Smooth muscle cell (in vitro differentiated cells): ENCODE results near the gene PACRG. TPM values are rescaled to one million over a fixed set of nuclear protein-coding genes. Genes with fewer than 3 reads are reported as not detected.

Experiments
- DNase-seq: peaks from one replicate; lab custom pipeline; 2025; ENCODE audit not compliant: unreplicated experiment; lab: John Stamatoyannopoulos, UW
- H2AFZ ChIP-seq: fragments of 200-600 bp; sonication (generic); 2 replicates; pipeline ENCODE4 v1.6.0; 2016; ENCODE audit warnings: antibody characterized with exemption, low read depth, mild to moderate bottlenecking
- H3F3A ChIP-seq: fragments of 200-600 bp; sonication (generic); 2 replicates; pipeline ENCODE4 v1.6.0; 2017; ENCODE audit warnings: antibody characterized with exemption, low read depth
- H3K27ac ChIP-seq: fragments of 200-600 bp; sonication (generic); 2 replicates; pipeline ENCODE4 v1.5.1; 2016; ENCODE audit warnings: low read depth, mild to moderate bottlenecking
- H3K27me3 ChIP-seq: fragments of 200-600 bp; sonication (generic); 2 replicates; pipeline ENCODE4 v1.6.1; 2016; ENCODE audit warnings: low read depth, mild to moderate bottlenecking
- H3K36me3 ChIP-seq: fragments of 200-600 bp; sonication (generic); 2 replicates; pipeline ENCODE4 v1.5.1; 2016; ENCODE audit warnings: low read depth
- H3K4me1 ChIP-seq: fragments of 200-600 bp; sonication (generic); 2 replicates; pipeline ENCODE4 v1.5.1; 2016; ENCODE audit warnings: low read depth
- H3K4me2 ChIP-seq: fragments of 200-600 bp; sonication (generic); 2 replicates; pipeline ENCODE4 v1.6.0; 2016; ENCODE audit warnings: mild to moderate bottlenecking
- H3K4me3 ChIP-seq: fragments of 200-600 bp; sonication (generic); 2 replicates; pipeline ENCODE4 v1.5.1; 2016; ENCODE audit warnings: mild to moderate bottlenecking
- H3K79me2 ChIP-seq: fragments of 200-600 bp; sonication (generic); 2 replicates; pipeline ENCODE4 v1.6.0; 2016; ENCODE audit warnings: low read depth, mild to moderate bottlenecking
- H3K9ac ChIP-seq: fragments of 200-600 bp; sonication (generic); 2 replicates; pipeline ENCODE4 v1.6.0; 2016; ENCODE audit warnings: low read depth
- H3K9me3 ChIP-seq: fragments of 200-600 bp; sonication (generic); replicated peaks from 2 replicates; pipeline ENCODE4 v1.5.1; 2016; ENCODE audit warnings: low read depth
- H4K20me1 ChIP-seq: fragments of 200-600 bp; sonication (generic); 2 replicates; pipeline ENCODE4 v1.6.0; 2016; ENCODE audit warnings: low read depth
- CTCF ChIP-seq: fragments of 200-600 bp; sonication (generic); IDR thresholded peaks from 2 replicates; pipeline ENCODE4 v1.5.1; 2017; ENCODE audit warnings: borderline replicate concordance, mild to moderate bottlenecking, antibody characterized with exemption; ENCODE audit not compliant: insufficient read depth, poor library complexity, severe bottlenecking
- WGBS: methylation state at CpG from one replicate; pipeline ENCODE4 v1.1.7; 2016; ENCODE audit warnings: low lambda C conversion rate; 5-methylcytosine and 5-hydroxymethylcytosine counted together
- polyA plus RNA-seq: library from polyadenylated mRNA; unstranded; fragments of >200 nt; fragmentation: Nextera tagmentation; extraction: Ambion mirVana; gene quantifications from 2 replicates; pipeline ENCODE4 v1.2.1, GENCODE V29; 2016
- total RNA-seq: library from RNA; depleted of rRNA; stranded (reverse); fragments of >200 nt; gene quantifications from 2 replicates; pipeline ENCODE4 v1.2.3, GENCODE V29; 2014

The PACRG gene
- total and polyA plus RNA-seq, 2 experiments from 2014 or later = not detected

- Histone ChIP-seq H3K4me3 (no peak overlapping the region), H3K27ac (no peak overlapping the region), H3K4me1 (peaks cover 12% of the 10 kb centered on the region), H4K20me1 (no peaks in the 10 kb centered on the region), H3K9me3 (no peaks in the 10 kb centered on the region), H3K79me2 (no peaks in the 10 kb centered on the region), H3K36me3 (no peaks in the 10 kb centered on the region), H3K9ac (no peak overlapping the region), H3K27me3 (no peaks in the 10 kb centered on the region), H2AFZ (no peak overlapping the region), H3K4me2 (no peak overlapping the region), H3F3A (no peaks in the 10 kb centered on the region)
- WGBS = 97% methylated on average over 1 of the region's 1 CpG
- TF ChIP-seq CTCF = no peak
- DNase-seq = no peak
Observed at GRCh38 chr6:162701551-162701950, 26.2 kb upstream of the PACRG start.

DNA sequence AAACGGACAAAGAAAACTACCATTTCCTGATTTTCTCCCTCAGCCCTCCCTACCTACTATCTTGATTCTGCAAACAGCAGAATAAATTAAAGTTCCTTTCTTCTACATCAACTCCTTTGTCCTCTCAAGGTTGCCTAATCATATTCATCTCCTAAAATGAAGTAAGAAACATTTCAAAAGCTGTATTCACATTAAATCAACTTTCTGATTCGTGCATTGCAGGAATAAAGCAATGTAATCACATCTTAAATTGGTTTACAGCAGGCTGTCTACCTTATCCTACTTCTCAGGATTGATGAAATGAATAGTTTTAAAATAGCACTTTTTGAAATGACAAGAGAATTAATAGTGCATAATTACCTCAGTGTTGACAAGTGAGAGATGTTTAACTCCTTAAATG is 25.3 kb upstream of the PACRG start:
- Histone ChIP-seq H3K4me3 (no peak overlapping the region), H3K9me3 (no peaks in the 10 kb centered on the region), H3K4me1 (peaks cover 13% of the 10 kb centered on the region), H3K27ac (no peak overlapping the region), H2AFZ (no peak overlapping the region), H3F3A (no peaks in the 10 kb centered on the region), H4K20me1 (no peaks in the 10 kb centered on the region), H3K9ac (no peak overlapping the region), H3K36me3 (no peaks in the 10 kb centered on the region), H3K79me2 (no peaks in the 10 kb centered on the region), H3K4me2 (no peak overlapping the region), H3K27me3 (no peaks in the 10 kb centered on the region)
- 88% methylated on average over 2 of the region's 2 CpGs for WGBS
- TF ChIP-seq CTCF = no peak
- DNase-seq = no peak

GRCh38 chr6:162704001-162704400 is 23.8 kb upstream of the PACRG start:
- no peak overlapping the region for H2AFZ ChIP-seq
- no peaks in the 10 kb centered on the region for H3K79me2 ChIP-seq
- DNase-seq = no peak
- no peak overlapping the region for H3K4me3 ChIP-seq
- H4K20me1 ChIP-seq = no peaks in the 10 kb centered on the region
- H3K4me2 ChIP-seq = no peak overlapping the region
- no peaks in the 10 kb centered on the region for H3K36me3 ChIP-seq
- no peaks in the 10 kb centered on the region for H3K27me3 ChIP-seq
- no peaks in the 10 kb centered on the region for H3K9me3 ChIP-seq
- 91% methylated on average over 4 of the region's 4 CpGs for WGBS
- H3K27ac ChIP-seq = no peak overlapping the region
- TF ChIP-seq CTCF = no peak
- H3F3A ChIP-seq = no peaks in the 10 kb centered on the region
- no peak overlapping the region for H3K9ac ChIP-seq
- peaks cover 13% of the 10 kb centered on the region for H3K4me1 ChIP-seq

- no peaks in the 10 kb centered on the region for H3K36me3 ChIP-seq
- H3K79me2 ChIP-seq = no peaks in the 10 kb centered on the region
- H3K27me3 ChIP-seq = no peaks in the 10 kb centered on the region
- TF ChIP-seq CTCF = no peak
- no peak for DNase-seq
- H3K9ac ChIP-seq = no peak overlapping the region
- H2AFZ ChIP-seq = no peak overlapping the region
- WGBS = 89% methylated on average over 4 of the region's 4 CpGs
- no peak overlapping the region for H3K27ac ChIP-seq
- H3K9me3 ChIP-seq = no peaks in the 10 kb centered on the region
- H3K4me1 ChIP-seq = peaks cover 13% of the 10 kb centered on the region
- H3K4me2 ChIP-seq = no peak overlapping the region
- no peak overlapping the region for H3K4me3 ChIP-seq
- H3F3A ChIP-seq = no peaks in the 10 kb centered on the region
- H4K20me1 ChIP-seq = no peaks in the 10 kb centered on the region
Observed at GRCh38 chr6:162705736-162706135, 22.0 kb upstream of the PACRG start.
